HEK293 (cell line): ENCODE results near the gene SLC8A3.

Experiments
- GLI4 ChIP-seq: fragments of 450-650 bp; formaldehyde crosslinking; IDR thresholded peaks from 2 replicates; pipeline ENCODE4 v1.5.1; 2016; ENCODE audit warnings: missing biosample characterization, missing genetic modification characterization
- GLIS2 ChIP-seq: fragments of 450-650 bp; formaldehyde crosslinking; IDR thresholded peaks from 2 replicates; pipeline ENCODE4 v1.5.1; 2016; ENCODE audit warnings: missing biosample characterization, missing genetic modification characterization
- IKZF3 ChIP-seq: fragments of 450-650 bp; IDR thresholded peaks from 2 replicates; pipeline ENCODE4 v1.5.0; 2018; ENCODE audit warnings: missing biosample characterization, mild to moderate bottlenecking, missing genetic modification characterization, moderate library complexity
- KLF8 ChIP-seq: fragments of 450-650 bp; formaldehyde crosslinking; IDR thresholded peaks from 2 replicates; pipeline ENCODE4 v1.5.1; 2016; ENCODE audit warnings: missing biosample characterization, missing genetic modification characterization
- OSR2 ChIP-seq: fragments of 450-650 bp; formaldehyde crosslinking; IDR thresholded peaks from 2 replicates; pipeline ENCODE4 v1.5.1; 2016; ENCODE audit warnings: missing biosample characterization, missing genetic modification characterization
- PRDM1 ChIP-seq: fragments of 450-650 bp; formaldehyde crosslinking; IDR thresholded peaks from 2 replicates; pipeline ENCODE4; 2016; ENCODE audit warnings: missing biosample characterization, missing genetic modification characterization
- RBAK ChIP-seq: fragments of 450-650 bp; formaldehyde crosslinking; IDR thresholded peaks from 2 replicates; pipeline ENCODE4 v1.5.1; 2016; ENCODE audit warnings: missing biosample characterization, missing genetic modification characterization
- SALL2 ChIP-seq: fragments of 450-650 bp; formaldehyde crosslinking; IDR thresholded peaks from 2 replicates; pipeline ENCODE4 v1.5.0; 2017; ENCODE audit warnings: missing biosample characterization, mild to moderate bottlenecking, missing genetic modification characterization, borderline replicate concordance
- ZBTB8A ChIP-seq: fragments of 450-650 bp; formaldehyde crosslinking; IDR thresholded peaks from 2 replicates; pipeline ENCODE4 v1.5.1; 2016; ENCODE audit warnings: missing biosample characterization, missing genetic modification characterization
- ZIC2 ChIP-seq: fragments of 450-650 bp; formaldehyde crosslinking; IDR thresholded peaks from 2 replicates; pipeline ENCODE4 v1.5.1; 2016; ENCODE audit warnings: missing biosample characterization, missing genetic modification characterization
- ZNF114 ChIP-seq: fragments of 450-650 bp; formaldehyde crosslinking; IDR thresholded peaks from 2 replicates; pipeline ENCODE4 v1.5.0; 2017; ENCODE audit warnings: missing biosample characterization, missing genetic modification characterization
- ZNF121 ChIP-seq: fragments of 450-650 bp; formaldehyde crosslinking; IDR thresholded peaks from 2 replicates; pipeline ENCODE4 v1.5.1; 2016; ENCODE audit warnings: missing biosample characterization, missing genetic modification characterization
- ZNF175 ChIP-seq: fragments of 450-650 bp; formaldehyde crosslinking; IDR thresholded peaks from 2 replicates; pipeline ENCODE4 v1.5.1; 2016; ENCODE audit warnings: missing biosample characterization, missing genetic modification characterization
- ZNF221 ChIP-seq: fragments of 450-650 bp; formaldehyde crosslinking; IDR thresholded peaks from 2 replicates; pipeline ENCODE4 v1.5.1; 2017; ENCODE audit warnings: missing biosample characterization, missing genetic modification characterization, borderline replicate concordance
- ZNF23 ChIP-seq: fragments of 450-650 bp; formaldehyde crosslinking; IDR thresholded peaks from 2 replicates; pipeline ENCODE4 v1.5.1; 2016; ENCODE audit warnings: missing biosample characterization, missing genetic modification characterization, borderline replicate concordance
- ZNF274 ChIP-seq, 2 experiments: fragments of 200-500 bp in 1 of 2; fragments of 450-650 bp in 1 of 2; sonication (Bioruptor generic) in 1 of 2; formaldehyde crosslinking in 1 of 2; IDR thresholded peaks; 2 replicates each; pipeline versions ENCODE4 v1.5.1 to v1.6.1; 2014 to 2016; ENCODE audit warnings: borderline replicate concordance in 1 of 2, inconsistent platforms in 1 of 2, low read length in 1 of 2, missing biosample characterization in 1 of 2, missing genetic modification characterization in 1 of 2
- ZNF354C ChIP-seq: fragments of 450-650 bp; formaldehyde crosslinking; IDR thresholded peaks from 2 replicates; pipeline ENCODE4 v1.5.1; 2016; ENCODE audit warnings: missing biosample characterization, missing genetic modification characterization, low read depth, borderline replicate concordance
- ZNF394 ChIP-seq: fragments of 450-650 bp; formaldehyde crosslinking; IDR thresholded peaks from 2 replicates; pipeline ENCODE4 v1.5.1; 2016; ENCODE audit warnings: missing biosample characterization, missing genetic modification characterization, mild to moderate bottlenecking, moderate library complexity, borderline replicate concordance
- ZNF514 ChIP-seq: fragments of 450-650 bp; formaldehyde crosslinking; IDR thresholded peaks from 2 replicates; pipeline ENCODE4 v1.5.1; 2016; ENCODE audit warnings: missing biosample characterization, missing genetic modification characterization
- ZNF548 ChIP-seq: fragments of 450-650 bp; formaldehyde crosslinking; IDR thresholded peaks from 2 replicates; pipeline ENCODE4 v1.5.1; 2016; ENCODE audit warnings: missing biosample characterization, missing genetic modification characterization
- ZNF626 ChIP-seq: fragments of 450-650 bp; sonication (Bioruptor Pico); formaldehyde crosslinking; IDR thresholded peaks from 2 replicates; pipeline ENCODE4 v1.5.1; 2018; ENCODE audit warnings: missing biosample characterization, missing genetic modification characterization, inconsistent platforms
- ZNF629 ChIP-seq: fragments of 450-650 bp; formaldehyde crosslinking; IDR thresholded peaks from 2 replicates; pipeline ENCODE4 v1.5.1; 2017; ENCODE audit warnings: missing biosample characterization, missing genetic modification characterization
- ZNF654 ChIP-seq: fragments of 450-650 bp; formaldehyde crosslinking; IDR thresholded peaks from 2 replicates; pipeline ENCODE4 v1.5.1; 2016; ENCODE audit warnings: low read depth, missing biosample characterization, missing genetic modification characterization
- ZNF660 ChIP-seq: fragments of 450-650 bp; IDR thresholded peaks from 2 replicates; pipeline ENCODE4 v1.5.1; 2018; ENCODE audit warnings: missing biosample characterization, mild to moderate bottlenecking, missing genetic modification characterization
- ZNF707 ChIP-seq: fragments of 450-650 bp; formaldehyde crosslinking; IDR thresholded peaks from 2 replicates; pipeline ENCODE4 v1.5.1; 2016; ENCODE audit warnings: missing biosample characterization, missing genetic modification characterization
- TF ChIP-seq, protein P1 (sequence below): fragments of 450-650 bp; formaldehyde crosslinking; IDR thresholded peaks from 2 replicates; pipeline ENCODE4 v1.5.1; 2016; ENCODE audit warnings: missing biosample characterization, missing genetic modification characterization
- TF ChIP-seq, protein P2 (sequence below): fragments of 450-650 bp; formaldehyde crosslinking; IDR thresholded peaks from 2 replicates; pipeline ENCODE4 v1.5.1; 2016; ENCODE audit warnings: missing biosample characterization, missing genetic modification characterization
- TF ChIP-seq, protein P3 (sequence below): fragments of 450-650 bp; formaldehyde crosslinking; IDR thresholded peaks from 2 replicates; pipeline ENCODE4 v1.5.1; 2016; ENCODE audit warnings: missing biosample characterization, missing genetic modification characterization
- TF ChIP-seq, protein P4 (sequence below): fragments of 450-650 bp; formaldehyde crosslinking; optimal IDR thresholded peaks from 2 replicates; pipeline ENCODE3; 2016; ENCODE audit warnings: missing biosample characterization, mild to moderate bottlenecking, missing genetic modification characterization
- TF ChIP-seq, protein P5 (sequence below): IDR thresholded peaks from 2 replicates; pipeline ENCODE4 v1.6.1; 2011; ENCODE audit warnings: mild to moderate bottlenecking, low read depth, low read length, borderline replicate concordance
- TF ChIP-seq, protein P6 (sequence below): fragments of 450-650 bp; formaldehyde crosslinking; IDR thresholded peaks from 2 replicates; pipeline ENCODE4 v1.5.1; 2017; ENCODE audit warnings: missing biosample characterization, missing genetic modification characterization
- TF ChIP-seq, protein P7 (sequence below): fragments of 450-650 bp; formaldehyde crosslinking; IDR thresholded peaks from 2 replicates; pipeline ENCODE4 v1.5.1; 2016; ENCODE audit warnings: missing biosample characterization, missing genetic modification characterization, low read depth

Gene SLC8A3

DNA sequence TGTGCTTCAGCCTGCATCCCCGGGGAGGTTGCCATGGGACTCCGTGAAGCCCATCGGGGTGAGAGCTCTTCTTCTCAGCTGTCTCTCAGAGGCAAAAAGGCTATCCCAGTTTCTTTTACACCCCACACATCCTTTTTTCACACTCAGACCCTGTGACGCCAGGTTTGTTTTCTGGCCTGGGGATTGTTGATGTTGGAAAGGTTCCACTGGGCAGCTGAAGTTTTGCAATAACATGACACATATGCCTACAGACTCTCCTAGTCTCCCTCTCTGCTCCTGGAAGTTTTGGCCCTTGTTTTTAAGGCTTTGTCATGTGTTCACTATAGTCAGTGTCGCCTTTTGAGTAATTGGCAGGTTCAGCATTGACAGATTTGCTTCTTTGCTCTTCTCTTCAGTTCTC, 190.9 kb downstream of the SLC8A3 start (continued):
- TF ChIP-seq ZNF394 (tag by site-specific recombination), result peak; percentile 53; the same call in 1 of the 2 replicates
- TF ChIP-seq ZNF548 (tag by site-specific recombination), result no peak
- TF ChIP-seq ZNF660 (tag by site-specific recombination), result 0 out of 2 replicates have a peak, but pooled peaks have one; percentile 43
- TF ChIP-seq, protein P1, sequence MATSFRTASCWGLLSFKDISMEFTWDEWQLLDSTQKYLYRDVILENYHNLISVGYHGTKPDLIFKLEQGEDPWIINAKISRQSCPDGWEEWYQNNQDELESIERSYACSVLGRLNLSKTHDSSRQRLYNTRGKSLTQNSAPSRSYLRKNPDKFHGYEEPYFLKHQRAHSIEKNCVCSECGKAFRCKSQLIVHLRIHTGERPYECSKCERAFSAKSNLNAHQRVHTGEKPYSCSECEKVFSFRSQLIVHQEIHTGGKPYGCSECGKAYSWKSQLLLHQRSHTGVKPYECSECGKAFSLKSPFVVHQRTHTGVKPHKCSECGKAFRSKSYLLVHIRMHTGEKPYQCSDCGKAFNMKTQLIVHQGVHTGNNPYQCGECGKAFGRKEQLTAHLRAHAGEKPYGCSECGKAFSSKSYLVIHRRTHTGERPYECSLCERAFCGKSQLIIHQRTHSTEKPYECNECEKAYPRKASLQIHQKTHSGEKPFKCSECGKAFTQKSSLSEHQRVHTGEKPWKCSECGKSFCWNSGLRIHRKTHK, result no peak
- TF ChIP-seq, protein P2, sequence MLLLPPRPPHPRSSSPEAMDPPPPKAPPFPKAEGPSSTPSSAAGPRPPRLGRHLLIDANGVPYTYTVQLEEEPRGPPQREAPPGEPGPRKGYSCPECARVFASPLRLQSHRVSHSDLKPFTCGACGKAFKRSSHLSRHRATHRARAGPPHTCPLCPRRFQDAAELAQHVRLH (tag by site-specific recombination), result no peak
- TF ChIP-seq ZNF274 (IDR thresholded peaks at IDR 0.05; ENCODE audit: low read length), result no peak
- no peak for TF ChIP-seq ZNF274 (tag by site-specific recombination; IDR thresholded peaks at IDR 0.05; ENCODE audit: borderline replicate concordance)
- TF ChIP-seq ZNF707 (tag by site-specific recombination), result no peak
- no peak for TF ChIP-seq ZNF221 (tag by site-specific recombination)
- no peak for TF ChIP-seq GLI4 (tag by site-specific recombination)
- TF ChIP-seq, protein P3, sequence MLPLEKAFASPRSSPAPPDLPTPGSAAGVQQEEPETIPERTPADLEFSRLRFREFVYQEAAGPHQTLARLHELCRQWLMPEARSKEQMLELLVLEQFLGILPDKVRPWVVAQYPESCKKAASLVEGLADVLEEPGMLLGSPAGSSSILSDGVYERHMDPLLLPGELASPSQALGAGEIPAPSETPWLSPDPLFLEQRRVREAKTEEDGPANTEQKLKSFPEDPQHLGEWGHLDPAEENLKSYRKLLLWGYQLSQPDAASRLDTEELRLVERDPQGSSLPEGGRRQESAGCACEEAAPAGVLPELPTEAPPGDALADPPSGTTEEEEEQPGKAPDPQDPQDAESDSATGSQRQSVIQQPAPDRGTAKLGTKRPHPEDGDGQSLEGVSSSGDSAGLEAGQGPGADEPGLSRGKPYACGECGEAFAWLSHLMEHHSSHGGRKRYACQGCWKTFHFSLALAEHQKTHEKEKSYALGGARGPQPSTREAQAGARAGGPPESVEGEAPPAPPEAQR, result no peak
- peak; percentile 46; the same call in 1 of the 2 replicates for TF ChIP-seq KLF8 (tag by site-specific recombination)
- TF ChIP-seq ZNF654, result no peak
- TF ChIP-seq ZNF121 (tag by site-specific recombination), result no peak
- TF ChIP-seq PRDM1, result no peak
- peak; percentile 76 for TF ChIP-seq OSR2 (tag by site-specific recombination)
- no peak for TF ChIP-seq RBAK (tag by site-specific recombination)
- peak; percentile 42; the same call in 1 of the 2 replicates for TF ChIP-seq GLIS2 (tag by site-specific recombination)
- TF ChIP-seq ZNF175 (tag by site-specific recombination), result no peak
- TF ChIP-seq ZIC2, result no peak; the same call in 1 of the 2 replicates
- TF ChIP-seq ZNF626 (tag by site-specific recombination), result no peak
- peak; percentile 92 for TF ChIP-seq ZNF629
- TF ChIP-seq, protein P4, sequence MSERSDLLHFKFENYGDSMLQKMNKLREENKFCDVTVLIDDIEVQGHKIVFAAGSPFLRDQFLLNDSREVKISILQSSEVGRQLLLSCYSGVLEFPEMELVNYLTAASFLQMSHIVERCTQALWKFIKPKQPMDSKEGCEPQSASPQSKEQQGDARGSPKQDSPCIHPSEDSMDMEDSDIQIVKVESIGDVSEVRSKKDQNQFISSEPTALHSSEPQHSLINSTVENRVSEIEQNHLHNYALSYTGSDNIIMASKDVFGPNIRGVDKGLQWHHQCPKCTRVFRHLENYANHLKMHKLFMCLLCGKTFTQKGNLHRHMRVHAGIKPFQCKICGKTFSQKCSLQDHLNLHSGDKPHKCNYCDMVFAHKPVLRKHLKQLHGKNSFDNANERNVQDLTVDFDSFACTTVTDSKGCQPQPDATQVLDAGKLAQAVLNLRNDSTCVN (tag by site-specific recombination), result no peak
- TF ChIP-seq SALL2 (tag by site-specific recombination), result no peak
- no peak for TF ChIP-seq ZNF23 (tag by site-specific recombination)
- no peak for TF ChIP-seq ZNF114 (tag by site-specific recombination)
- TF ChIP-seq, protein P5, sequence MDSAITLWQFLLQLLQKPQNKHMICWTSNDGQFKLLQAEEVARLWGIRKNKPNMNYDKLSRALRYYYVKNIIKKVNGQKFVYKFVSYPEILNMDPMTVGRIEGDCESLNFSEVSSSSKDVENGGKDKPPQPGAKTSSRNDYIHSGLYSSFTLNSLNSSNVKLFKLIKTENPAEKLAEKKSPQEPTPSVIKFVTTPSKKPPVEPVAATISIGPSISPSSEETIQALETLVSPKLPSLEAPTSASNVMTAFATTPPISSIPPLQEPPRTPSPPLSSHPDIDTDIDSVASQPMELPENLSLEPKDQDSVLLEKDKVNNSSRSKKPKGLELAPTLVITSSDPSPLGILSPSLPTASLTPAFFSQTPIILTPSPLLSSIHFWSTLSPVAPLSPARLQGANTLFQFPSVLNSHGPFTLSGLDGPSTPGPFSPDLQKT, result no peak
- TF ChIP-seq, protein P6, sequence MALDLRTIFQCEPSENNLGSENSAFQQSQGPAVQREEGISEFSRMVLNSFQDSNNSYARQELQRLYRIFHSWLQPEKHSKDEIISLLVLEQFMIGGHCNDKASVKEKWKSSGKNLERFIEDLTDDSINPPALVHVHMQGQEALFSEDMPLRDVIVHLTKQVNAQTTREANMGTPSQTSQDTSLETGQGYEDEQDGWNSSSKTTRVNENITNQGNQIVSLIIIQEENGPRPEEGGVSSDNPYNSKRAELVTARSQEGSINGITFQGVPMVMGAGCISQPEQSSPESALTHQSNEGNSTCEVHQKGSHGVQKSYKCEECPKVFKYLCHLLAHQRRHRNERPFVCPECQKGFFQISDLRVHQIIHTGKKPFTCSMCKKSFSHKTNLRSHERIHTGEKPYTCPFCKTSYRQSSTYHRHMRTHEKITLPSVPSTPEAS (tag by site-specific recombination), result no peak
- TF ChIP-seq IKZF3, result no peak
- TF ChIP-seq ZNF354C (tag by site-specific recombination), result no peak
- TF ChIP-seq, protein P7, sequence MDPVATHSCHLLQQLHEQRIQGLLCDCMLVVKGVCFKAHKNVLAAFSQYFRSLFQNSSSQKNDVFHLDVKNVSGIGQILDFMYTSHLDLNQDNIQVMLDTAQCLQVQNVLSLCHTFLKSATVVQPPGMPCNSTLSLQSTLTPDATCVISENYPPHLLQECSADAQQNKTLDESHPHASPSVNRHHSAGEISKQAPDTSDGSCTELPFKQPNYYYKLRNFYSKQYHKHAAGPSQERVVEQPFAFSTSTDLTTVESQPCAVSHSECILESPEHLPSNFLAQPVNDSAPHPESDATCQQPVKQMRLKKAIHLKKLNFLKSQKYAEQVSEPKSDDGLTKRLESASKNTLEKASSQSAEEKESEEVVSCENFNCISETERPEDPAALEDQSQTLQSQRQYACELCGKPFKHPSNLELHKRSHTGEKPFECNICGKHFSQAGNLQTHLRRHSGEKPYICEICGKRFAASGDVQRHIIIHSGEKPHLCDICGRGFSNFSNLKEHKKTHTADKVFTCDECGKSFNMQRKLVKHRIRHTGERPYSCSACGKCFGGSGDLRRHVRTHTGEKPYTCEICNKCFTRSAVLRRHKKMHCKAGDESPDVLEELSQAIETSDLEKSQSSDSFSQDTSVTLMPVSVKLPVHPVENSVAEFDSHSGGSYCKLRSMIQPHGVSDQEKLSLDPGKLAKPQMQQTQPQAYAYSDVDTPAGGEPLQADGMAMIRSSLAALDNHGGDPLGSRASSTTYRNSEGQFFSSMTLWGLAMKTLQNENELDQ, result no peak
- no peak; the same call in 1 of the 2 replicates for TF ChIP-seq ZBTB8A
- no peak for TF ChIP-seq ZNF514
